Stimulated activated naive CD4-positive, alpha-beta T cell (primary cell): ENCODE results near the gene S100A12.

Experiments used
- DNase-seq, 6 experiments: peaks; one replicate each; lab custom pipeline; 2025; lab: John Stamatoyannopoulos, UW

Gene S100A12

GRCh38 chr1:153368495-153368894 is 6.9 kb downstream of the S100A12 start:
- DNase-seq, result no peak

- no peak for DNase-seq
Observed at GRCh38 chr1:153367090-153367489, 8.3 kb downstream of the S100A12 start.

- DNase-seq, result no peak
Observed at GRCh38 chr1:153366261-153366660, 9.2 kb downstream of the S100A12 start.

GRCh38 chr1:153365696-153366095 is 9.7 kb downstream of the S100A12 start:
- DNase-seq, result no peak

DNA sequence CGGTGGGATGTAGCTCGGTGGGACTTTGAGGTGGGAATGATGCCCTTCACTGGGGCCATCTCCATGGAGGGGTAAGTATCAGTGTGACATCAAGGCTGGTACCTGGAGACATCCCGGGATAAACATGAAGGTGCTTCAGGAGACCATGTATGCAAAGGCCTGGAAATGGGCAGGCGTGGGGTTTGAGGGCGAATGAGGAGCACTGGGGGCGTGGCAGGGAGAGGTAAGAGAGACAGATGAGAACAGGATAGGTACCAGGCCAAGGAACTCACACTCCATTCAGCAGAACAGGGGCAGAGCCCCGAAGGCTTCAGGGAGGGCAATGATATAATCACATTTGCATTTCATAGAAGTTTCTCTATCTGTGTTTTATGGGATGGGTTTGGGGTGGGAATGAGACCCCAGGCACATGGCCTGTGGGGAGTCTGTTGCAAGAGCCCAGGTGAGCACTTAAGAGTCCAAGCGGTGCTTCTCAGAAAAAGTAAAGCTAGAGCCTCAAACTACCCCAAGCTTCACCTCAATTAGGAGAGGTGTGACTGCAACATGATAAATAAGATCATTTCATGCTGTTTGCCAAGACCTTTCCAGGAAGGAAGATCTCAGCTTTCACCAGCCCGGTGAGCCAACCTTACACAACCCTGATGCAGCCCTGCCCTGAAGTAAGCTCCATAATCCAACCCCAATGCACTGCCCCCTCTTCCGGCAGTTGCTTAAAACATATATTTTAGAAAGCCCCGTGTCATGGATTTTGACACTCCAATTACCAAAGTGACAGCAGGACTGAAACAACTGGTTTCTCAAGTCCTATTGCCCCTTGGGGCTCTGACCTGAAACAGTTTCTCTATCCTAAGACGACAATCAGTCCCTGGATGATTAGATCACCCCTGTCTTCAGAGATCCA is 10.4 kb downstream of the S100A12 start:
- no peak for DNase-seq

DNA sequence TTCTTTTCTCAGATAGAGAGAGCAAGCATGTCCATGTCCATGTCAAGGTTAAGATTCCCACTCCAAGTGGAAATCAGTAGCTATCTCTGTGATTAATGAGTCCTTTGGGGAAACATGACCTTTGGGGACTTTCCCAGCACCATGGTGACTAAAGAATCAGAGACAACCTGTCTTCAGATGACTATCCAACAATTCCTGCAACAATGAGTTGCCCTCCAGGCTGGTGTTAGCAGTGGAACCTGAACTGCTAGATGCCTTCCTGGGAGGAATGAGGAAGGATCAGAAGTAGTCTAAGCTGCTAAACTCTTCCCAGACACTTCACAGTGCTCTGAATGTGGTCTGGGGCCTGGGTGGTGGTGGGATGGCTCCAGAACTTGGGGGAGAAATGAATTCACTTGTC is 11.3 kb downstream of the S100A12 start:
- no peak for DNase-seq

- DNase-seq, result no peak
Observed at GRCh38 chr1:153363641-153364040, 11.8 kb downstream of the S100A12 start.

DNA sequence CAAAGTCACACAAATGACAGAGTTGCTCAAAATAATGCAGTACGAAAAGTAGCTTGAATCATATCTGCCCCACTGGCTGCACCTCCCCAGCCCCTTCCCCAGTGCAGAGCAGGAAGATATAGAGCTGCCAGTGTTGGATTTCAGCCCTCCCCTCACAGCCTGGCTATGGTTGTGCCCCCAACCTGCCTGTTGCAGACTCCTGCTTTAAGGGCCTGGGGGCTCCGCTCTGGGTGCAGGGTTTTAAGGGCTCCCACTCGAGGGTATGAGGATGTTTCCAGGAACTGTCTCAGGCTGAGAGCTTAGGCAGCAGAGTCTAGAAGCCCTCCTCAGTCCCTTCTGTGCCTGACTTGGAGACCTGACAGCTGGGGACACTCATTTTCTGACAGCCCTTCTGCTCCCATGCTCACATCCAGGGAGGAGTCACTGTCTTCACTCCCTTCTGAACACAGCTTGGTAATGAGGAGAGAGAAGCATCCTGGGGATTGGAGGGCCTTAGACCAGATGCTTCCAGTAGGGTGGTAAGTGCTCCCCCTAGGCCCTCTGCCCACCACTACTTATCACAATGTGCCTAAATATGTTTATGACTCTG is 13.1 kb downstream of the S100A12 start:
- no peak for DNase-seq

DNA sequence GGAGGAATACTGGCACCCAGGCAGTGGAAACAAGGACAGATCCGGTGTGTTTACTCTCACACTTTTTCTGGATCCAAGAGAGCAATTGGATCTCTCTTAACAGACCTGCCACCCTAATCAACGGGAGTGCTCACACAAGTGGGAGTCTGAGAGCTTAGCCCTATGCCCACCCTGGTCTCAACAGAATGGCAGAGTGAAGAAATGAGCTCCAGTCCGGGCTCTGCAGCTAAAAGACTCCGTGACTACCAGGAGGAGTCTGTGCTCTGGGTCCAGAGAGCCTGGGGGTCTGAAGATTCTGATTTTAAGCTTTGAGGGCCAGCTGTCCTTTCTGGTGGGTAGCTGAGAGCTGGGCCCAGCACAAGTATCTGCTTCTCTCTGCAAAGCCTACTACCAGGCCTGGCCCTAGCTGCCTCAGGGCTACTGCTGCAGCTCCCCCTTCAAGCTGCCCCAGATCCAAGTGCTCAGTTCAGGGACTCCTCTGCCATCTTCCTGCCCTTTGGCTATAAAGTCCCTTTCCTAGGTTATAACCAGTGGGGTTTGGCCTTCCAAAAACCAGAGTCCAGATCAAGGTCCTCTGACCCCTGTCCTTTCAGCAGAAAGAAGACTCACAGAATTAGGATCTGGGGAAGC is 13.8 kb downstream of the S100A12 start:
- no peak for DNase-seq

- no peak for DNase-seq
Observed at GRCh38 chr1:153360592-153361479, 14.6 kb downstream of the S100A12 start.

DNA sequence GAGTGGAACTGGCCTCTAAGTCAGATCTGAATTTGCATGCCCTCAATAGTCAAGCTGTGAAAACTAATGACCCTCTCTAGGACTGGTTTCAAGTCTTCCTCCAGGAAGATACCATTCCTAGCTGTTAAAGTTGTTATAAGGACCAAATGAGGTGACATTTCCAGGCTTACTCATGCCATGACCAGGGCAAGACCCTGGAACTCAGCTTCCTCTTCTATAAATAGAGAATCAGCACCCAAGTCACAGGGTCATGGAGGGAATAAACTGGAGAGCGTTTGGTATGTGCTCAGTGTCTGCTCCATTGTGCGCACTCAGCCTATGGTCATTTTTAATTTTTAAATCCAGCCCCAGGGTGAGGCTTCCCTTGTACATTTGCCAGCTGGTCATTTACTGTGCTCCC is 15.2 kb downstream of the S100A12 start:
- DNase-seq, result no peak

DNA sequence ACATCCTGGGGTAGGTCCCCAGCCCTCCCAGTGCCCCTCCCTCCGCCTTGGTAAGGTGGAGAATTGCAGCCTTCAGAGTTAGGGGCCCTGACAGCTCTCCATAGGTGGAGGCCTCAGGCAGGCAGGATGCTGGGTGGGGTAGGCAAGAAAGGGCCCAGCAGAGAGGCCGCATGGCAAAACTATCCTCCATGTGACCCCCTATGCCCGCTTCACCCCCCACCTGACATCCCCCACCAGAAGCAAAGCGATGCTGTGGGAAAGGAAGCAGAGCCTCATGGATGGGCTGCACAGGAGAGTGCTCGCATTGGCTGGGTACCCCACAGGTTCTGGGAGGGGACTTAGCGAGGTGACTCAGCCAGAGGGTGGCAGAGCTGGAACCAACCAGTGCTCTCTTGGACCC is 16.2 kb downstream of the S100A12 start:
- DNase-seq, result no peak

GRCh38 chr1:153358691-153358975 is 16.8 kb downstream of the S100A12 start:
- DNase-seq, result no peak

GRCh38 chr1:153357853-153358690 is 17.3 kb downstream of the S100A12 start, which contains the start of gene S100A9:
Gene S100A9 (plus strand): TSS chr1:153357854. CDS start chr1:153358284, 430 bp downstream.
- DNase-seq, result no peak

DNA sequence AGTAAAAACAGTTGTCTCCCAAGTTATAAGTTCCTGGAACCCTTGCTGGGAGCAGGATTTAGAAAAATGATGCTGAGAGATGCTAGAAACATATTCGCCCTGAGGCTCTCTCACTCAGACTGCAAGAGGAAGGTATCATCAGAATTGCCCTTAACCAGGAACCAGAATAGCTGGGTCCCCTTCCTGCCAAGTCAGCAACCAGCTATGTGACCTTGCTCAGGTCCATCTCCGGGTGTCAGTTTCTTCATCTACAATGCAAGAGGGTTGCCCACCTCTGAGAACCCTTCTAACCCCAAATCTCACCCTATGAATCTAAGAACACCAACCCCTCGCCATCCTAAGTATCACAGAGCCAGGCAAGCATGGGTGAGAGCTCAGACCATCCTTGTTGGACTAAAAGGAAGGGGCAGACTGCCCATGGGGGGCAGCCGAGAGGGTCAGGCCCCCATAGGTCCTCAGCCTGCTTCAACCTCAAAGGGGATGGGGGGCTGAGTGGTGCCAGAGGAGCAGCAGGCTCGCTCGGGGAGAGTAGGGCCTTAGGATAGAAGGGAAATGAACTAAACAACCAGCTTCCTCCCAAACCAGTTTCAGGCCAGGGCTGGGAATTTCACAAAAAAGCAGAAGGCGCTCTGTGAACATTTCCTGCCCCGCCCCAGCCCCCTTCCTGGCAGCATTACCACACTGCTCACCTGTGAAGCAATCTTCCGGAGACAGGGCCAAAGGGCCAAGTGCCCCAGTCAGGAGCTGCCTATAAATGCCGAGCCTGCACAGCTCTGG is 18.2 kb downstream of the S100A12 start:
- DNase-seq, result no peak

DNA sequence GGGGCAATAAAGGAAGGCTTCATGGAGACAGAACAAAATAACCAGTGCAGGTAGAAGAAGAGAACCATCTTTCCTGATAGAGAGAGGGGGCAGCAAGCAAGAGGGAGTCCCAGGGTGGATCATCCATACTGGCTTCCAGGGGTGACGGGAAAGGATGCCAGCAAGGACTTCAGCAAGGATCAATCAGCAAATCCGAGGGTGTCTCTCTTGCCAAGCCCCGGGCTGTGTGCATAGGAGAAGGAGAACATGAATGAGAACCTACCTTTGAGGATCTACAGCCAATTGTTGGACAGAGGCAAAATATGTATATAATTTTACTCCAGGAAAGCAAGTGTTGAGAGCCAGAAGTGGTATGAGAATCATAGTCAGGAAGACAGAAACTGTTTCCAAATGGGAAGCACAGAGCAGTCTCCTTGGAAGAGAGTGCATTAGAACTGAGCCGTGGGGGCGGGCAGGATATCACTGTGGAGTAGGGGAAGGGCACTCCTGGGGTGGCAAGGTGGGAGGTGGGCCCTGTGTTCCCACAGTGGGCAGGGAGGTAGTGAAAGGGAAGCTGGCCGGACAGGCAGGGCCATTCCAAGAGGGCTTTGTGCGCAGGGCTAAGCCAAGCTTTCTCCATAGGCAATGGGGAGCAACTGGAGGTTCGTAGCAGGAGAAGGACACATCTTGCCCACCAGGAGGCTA is 18.9 kb downstream of the S100A12 start:
- DNase-seq, result no peak

- DNase-seq, result peak in 2 of 6 experiments; percentile 20 to 27
Observed at GRCh38 chr1:153355445-153356071, 19.9 kb downstream of the S100A12 start.

DNA sequence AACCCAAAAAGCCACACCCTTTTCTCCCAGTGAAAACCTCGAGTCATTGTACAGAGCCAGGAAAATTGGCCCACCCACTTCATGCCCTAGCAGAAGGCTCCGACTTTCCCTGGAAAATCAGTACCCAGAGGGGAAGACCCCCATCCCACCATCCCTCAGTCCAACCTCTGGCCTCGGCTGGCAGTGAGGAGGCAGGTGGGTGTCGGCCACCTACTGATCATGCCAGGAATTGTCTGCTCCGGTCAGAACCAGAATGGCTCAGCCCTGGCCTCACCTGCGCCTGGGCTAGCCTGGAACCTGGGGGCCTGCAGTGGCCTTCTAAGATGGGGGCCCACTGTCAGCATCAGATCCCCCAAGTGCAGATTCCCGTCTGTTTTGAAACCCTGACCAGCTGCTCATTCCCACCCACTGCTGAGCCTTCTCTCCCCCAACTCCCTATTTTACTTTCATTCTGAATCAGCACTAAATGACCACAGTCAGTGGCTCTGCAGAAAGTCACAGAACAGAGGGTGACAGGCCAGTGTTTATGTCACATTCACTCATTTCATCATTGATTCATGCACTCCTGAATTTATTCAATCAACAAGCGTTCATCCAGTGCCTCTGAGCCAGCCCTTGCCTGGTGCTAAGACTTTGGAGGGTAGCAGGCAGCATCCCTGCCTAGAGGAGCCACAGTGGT is 20.8 kb downstream of the S100A12 start:
- no peak for DNase-seq
